HK-2 (cell line): ENCODE results near the gene CLDN9.
"Not testable (repeated sequence)": the region's sequence is repeated elsewhere in the genome, so short reads cannot be mapped to it uniquely, and the experiment has no call there.

Experiments
- DNase-seq: peaks from one replicate; pipeline ENCODE4 v3.0.0-alpha.2; 2018; ENCODE audit not compliant: unreplicated experiment

The CLDN9 gene

GRCh38 chr16:3032624-3033023, 19.9 kb downstream of the CLDN9 start:
- no peak for DNase-seq

DNA sequence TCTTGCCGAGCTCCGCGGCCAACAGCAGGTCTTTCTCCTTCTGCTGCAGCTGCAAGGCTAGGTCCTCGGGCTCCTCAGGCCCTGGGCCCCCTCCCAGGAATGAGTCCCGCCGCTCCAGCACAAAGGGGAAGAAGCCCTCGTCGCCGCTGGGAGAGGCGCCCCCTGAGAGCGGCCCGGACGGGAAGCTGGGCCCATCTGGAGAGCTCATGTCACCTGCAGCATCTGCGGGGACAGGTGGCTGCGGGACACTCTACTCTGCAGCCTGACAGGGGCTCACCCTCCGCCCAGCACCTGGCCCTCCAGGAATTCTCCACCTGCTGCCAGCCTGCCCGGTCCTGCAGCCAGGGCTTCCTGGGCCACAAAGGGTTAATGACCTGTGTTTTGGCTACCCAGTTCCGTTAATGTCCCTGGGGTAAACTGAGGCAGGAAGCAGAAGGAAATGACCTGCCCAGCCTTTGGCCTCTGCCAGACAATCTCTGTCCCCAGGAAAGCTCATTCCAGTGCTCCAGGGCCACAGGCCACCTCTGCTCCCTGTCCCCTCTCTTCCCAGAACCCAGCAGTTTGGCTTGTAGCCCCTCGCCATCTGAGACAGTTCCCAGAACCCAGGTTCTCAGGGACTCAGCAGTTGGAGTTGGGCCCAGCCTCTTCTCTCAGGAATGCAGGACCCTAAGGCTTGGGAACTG, 22.7 kb downstream of the CLDN9 start:
- DNase-seq = no peak

DNA sequence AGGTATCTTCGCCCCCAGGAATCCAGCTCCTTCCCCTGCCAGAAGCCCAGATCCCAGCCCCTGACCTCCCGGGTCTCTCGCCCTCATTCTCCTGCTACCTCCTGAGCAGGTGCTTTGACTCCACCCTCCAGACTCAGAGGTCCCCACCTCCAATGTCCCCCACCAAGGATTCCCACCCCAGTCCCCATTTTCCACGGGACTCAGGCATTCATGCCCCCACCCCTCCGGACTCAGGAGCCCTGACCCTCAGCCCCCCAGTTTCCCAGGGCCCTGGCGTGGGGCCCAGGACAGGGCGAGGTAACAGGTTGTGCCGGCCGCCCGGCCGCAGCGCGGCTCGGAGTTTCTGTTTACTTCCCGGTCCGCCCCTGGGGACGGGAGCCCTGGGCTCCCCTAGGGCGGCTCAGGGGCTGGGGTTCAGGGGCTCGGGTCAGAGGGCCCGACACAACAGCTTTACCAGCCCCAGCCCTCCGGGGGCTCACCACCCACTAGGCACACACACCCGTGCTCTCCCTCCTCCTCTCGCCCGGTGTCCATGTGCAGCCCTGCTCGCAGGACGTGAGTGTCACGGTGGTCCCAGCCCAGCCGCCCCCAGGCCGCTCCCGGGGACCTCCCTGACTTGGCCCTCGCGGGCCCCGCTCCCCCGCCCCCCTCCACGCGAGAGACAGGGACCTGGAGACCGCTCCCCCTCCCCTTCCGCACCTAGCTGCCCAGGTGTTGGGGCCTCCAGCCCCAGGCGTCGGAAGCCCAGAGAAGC, 23.4 kb downstream of the CLDN9 start:
- DNase-seq = no peak

DNA sequence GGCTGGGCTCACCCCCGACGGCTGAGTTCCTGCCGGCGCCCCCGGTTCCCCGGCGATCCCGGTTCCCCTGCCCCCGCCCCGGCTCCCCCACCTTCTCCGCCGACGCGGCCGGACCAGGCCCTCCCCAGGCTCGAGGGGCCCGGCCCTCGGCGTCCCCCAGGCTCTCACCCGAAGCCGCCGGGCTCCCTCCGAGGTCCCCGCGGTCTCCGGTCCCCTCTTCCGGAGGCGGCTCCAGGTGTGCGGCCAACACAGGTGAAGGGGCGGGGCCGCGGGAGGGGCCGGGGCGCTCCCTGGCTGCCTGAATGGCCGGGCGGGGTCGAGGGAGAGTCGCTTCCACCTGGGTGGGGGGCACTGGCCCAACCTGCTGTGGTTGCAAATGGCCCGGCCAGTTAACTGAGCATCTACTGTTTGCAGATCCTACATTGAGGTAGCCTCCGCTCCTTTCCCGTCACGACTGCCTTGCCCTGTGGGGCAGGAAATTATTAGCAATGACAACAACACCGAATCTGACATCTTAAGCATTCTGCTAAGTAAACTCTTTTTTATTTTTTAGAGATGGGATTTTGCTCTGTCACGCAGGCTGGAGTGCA, 24.1 kb downstream of the CLDN9 start, which contains the start of gene BICDL2:
TSS of gene BICDL2 (minus strand) at position 219 of the 590 bp plus-strand sequence. CDS start 1,448 bp downstream, outside the sequence.
- DNase-seq = no peak

- no peak for DNase-seq
Measured at GRCh38 chr16:3038256-3038655, 25.5 kb downstream of the CLDN9 start.

GRCh38 chr16:3038896-3039295, 26.2 kb downstream of the CLDN9 start:
- DNase-seq = no peak

- no peak for DNase-seq
Measured at GRCh38 chr16:3042376-3042775, 29.7 kb downstream of the CLDN9 start.

DNA sequence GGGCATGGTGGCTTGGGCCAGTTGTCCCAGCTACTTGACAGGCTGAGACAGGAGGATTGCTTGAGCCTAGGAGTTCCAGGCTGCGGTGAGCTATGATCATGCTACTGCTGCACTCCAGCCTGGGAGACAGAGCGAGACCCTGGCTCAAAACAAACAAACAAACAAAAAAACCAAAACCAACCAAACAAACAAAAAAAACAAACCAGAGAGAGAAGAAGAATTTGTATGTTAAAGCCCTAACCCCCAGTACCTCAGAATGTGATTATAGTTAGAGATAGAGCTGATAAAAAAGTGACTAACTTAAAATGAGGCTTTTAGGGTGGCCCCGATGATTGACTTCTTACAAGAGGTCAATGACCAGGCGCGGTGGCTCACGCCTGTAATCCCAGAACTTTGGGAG, 32.0 kb downstream of the CLDN9 start:
- DNase-seq = no peak

GRCh38 chr16:3045758-3046640, 33.3 kb downstream of the CLDN9 start, which contains the start of gene MMP25:
MMP25 (plus strand) TSS chr16:3046561; CDS start chr16:3046918, 357 bp downstream.
- no peak for DNase-seq

- DNase-seq = no peak
Measured at GRCh38 chr16:3046641-3047386, 34.1 kb downstream of the CLDN9 start.

DNA sequence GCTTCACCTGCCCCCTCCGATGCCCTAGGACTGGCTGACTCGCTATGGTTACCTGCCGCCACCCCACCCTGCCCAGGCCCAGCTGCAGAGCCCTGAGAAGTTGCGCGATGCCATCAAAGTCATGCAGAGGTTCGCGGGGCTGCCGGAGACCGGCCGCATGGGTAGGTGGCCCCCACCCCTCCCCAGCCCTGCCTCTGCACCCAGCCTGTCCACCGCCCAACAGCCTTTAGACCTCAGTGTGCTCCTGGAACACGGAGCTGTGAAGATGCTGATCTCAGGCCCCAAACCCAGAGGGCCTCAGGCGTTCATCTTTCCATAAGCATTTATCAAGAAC, 34.6 kb downstream of the CLDN9 start:
- DNase-seq = no peak

GRCh38 chr16:3049921-3050481, 37.3 kb downstream of the CLDN9 start:
- no peak for DNase-seq

GRCh38 chr16:3050487-3050886, 37.8 kb downstream of the CLDN9 start:
- no peak for DNase-seq

DNA sequence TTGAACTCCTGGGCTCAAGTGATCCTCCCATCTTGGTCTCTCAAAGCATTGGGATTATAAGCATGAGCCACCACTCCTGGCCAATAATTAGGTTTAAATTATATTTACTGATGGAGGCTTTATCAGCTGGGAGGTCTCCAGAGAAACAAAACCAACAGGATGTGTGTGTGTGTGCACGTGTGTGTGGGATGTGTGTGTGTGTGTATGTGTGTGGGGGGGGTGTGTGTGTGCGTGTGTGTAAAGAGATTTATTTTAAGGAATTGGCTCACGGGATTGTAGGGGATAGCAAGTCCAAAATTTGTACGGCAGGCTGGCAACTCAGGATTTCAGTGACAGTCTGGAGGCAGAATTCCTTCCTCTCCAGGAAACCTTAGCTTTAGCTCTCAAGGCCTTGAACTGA, 38.3 kb downstream of the CLDN9 start:
- no peak for DNase-seq

GRCh38 chr16:3051494-3051893, 38.8 kb downstream of the CLDN9 start:
- DNase-seq = no peak

DNA sequence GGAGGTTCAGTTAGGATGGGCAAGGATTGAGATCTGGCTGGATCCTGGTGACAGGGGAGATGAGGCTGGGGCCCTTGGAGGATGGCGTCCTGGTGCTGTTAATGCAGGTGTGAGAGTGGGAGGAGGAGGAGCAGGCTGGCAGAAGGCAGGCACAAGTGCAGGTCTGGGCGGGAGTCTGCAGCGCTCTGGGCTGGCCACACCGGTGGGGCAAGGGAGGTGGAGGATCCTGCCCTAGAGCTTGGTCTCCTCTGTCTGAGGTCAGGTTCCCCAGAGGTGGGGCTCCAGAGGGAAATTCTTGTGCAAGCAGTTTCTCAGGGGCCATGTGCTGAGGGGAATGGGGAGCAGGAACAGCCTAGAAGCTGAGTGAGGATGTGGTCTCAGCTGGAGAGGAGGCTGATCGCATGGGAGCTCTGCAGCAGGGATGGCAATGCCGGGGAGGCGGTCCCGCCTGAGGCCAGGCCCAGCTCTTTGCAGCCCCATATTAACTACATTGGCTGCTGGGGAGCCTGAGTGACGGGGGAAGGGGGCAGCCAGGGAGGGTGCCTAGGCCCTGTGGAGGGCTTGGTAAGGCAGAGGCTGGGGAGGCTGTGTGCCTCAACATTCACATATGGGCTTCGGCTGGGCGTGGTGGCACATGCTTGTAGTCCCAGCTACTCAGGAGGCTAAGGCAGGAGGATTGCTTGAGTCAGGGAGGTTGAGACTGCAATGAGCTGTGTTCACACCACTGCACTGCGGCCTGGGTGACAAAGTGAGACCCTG, 40.0 kb downstream of the CLDN9 start:
- DNase-seq = not testable (repeated sequence)

- DNase-seq = not testable (repeated sequence)
Measured at GRCh38 chr16:3053330-3053710, 40.6 kb downstream of the CLDN9 start.

DNA sequence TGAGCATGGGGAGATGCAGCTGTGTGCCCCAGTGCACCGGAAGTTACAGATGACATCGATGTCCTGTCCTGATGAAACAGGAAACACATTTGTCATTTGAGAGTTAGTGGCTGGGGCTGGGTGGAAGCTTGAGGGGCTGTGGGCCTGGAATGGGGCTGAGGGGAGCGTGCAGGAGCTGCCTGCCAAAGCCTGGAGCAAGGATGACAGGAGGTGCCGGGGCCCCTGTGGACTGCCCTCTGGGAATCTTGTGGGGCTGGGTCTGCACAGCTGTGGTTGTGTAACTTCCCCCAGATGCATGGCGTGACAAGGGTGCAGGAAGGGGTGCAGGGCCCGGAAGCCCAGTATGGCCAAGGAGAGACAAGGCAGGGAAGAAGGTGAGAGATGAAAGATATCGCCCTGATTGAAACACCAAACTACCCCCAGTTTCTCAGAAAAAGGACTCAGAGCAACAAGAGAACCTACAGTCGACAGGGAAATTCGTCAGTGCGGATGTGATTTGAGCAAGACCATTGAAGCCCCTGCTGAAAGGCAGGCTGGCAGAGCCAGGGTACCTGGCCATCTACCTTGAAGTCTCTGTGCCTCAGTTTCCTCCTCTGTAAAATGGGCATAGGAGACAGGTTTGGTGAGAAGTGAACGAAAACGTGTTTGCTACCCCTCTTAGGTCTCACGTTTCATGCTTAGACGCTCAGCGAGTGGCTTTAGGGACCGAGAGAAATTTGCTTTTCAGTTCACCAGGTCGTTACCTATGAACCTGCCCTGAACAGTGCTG, 42.4 kb downstream of the CLDN9 start:
- no peak for DNase-seq

DNA sequence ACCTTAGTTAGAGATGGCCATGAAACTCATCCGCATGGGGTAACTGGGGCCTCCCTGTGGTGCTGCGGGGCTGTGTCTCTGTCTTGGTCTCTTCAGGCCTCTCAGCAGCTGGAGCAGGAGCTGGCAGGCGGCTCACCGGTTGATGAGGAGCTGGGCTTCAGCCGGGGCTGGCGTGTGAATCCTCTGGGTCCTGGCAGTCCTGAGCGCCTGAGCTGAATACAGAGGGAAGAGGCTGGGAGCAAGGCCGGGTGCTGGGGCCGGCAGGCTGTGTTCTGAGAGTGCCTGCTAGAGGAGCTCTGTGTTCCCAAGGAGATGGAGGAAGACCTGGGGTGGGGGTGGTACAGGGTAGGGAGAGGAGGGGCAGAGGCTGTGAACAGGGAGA, 43.0 kb downstream of the CLDN9 start:
- DNase-seq = not testable (repeated sequence)
